Endothelial cell of umbilical vein (primary cell): Measurements from ENCODE around the gene ZNF2. TPM values are rescaled to one million over a fixed set of nuclear protein-coding genes. Genes with fewer than 3 reads are reported as not detected.
A peak's percentile ranks its signal among the peaks of the same experiment; 100 is the strongest.

Source experiments
- BruUV-seq: library from RNA; stranded (reverse); fragments of 400-500 nt; replicated peaks from 2 replicates; lab custom pipeline; 2021; lab: Mats Ljungman, UMichigan
- CTCF ChIA-PET: fragments of 300-600, 350-600 bp; sonication (Branson Sonifier 250); formaldehyde crosslinking; loops from one replicate; lab custom pipeline; 2021; ENCODE audit warnings: antibody characterized with exemption, inconsistent platforms; lab: Charles Lee
- POLR2A ChIA-PET: fragments of 300-600, 350-600 bp; sonication (Branson Sonifier 250); formaldehyde crosslinking; loops from one replicate; lab custom pipeline; 2021; ENCODE audit warnings: antibody characterized with exemption, inconsistent platforms; lab: Charles Lee
- DNase-seq: peaks from one replicate; pipeline ENCODE4 v3.0.0-alpha.2; 2011; ENCODE audit warnings: low read depth, low spot score
- FAIRE-seq: peaks from 2 replicates; lab custom pipeline; 2011; peaks lifted over from hg19 to GRCh38; lab: Jason Lieb, UNC
- H2AFZ ChIP-seq: 2 replicates; pipeline ENCODE4 v1.6.0; 2012; ENCODE audit warnings: low read depth, low read length, control low read depth, inconsistent platforms
- H3K27ac ChIP-seq: 2 replicates; pipeline ENCODE4 v1.5.1; 2011; ENCODE audit warnings: low read depth, mild to moderate bottlenecking, control low read depth, low read length, moderate library complexity; ENCODE audit not compliant: insufficient read depth
- H3K27me3 ChIP-seq, 2 experiments: 2 replicates each; pipeline versions ENCODE4 v1.6.0 to v1.6.1; 2011; ENCODE audit warnings: low read length in 2 of 2, mixed read lengths in 1 of 2; ENCODE audit not compliant: control insufficient read depth in 2 of 2, insufficient read depth in 2 of 2
- H3K36me3 ChIP-seq, 2 experiments: 2 replicates in 1 of 2; 3 replicates in 1 of 2; pipeline ENCODE4 v1.5.1; 2011; ENCODE audit warnings: low read length in 2 of 2, mild to moderate bottlenecking in 1 of 2, moderate library complexity in 1 of 2; ENCODE audit not compliant: control insufficient read depth in 2 of 2, insufficient read depth in 2 of 2; ENCODE audit errors: extremely low read depth in 1 of 2
- H3K4me1 ChIP-seq: 3 replicates; pipeline ENCODE4 v1.5.1; 2011; ENCODE audit warnings: mild to moderate bottlenecking, low read length; ENCODE audit not compliant: control insufficient read depth, insufficient read depth; ENCODE audit errors: extremely low read depth
- H3K4me2 ChIP-seq: 2 replicates; pipeline ENCODE4 v1.6.1; 2011; ENCODE audit warnings: low read length, control low read depth, mixed read lengths; ENCODE audit not compliant: insufficient read depth
- H3K4me3 ChIP-seq, 3 experiments: fragments of 200-600 bp in 1 of 3; sonication (generic), shearing (Covaris generic) in 1 of 3; replicated peaks in 1 of 3; 2 replicates each; pipeline ENCODE4 v1.5.1; 2011 to 2016; ENCODE audit warnings: control low read depth in 3 of 3, low read length in 3 of 3, mild to moderate bottlenecking in 2 of 3, inconsistent platforms in 1 of 3, low read depth in 1 of 3, moderate library complexity in 1 of 3; ENCODE audit not compliant: insufficient read depth in 1 of 3
- H3K79me2 ChIP-seq: 2 replicates; pipeline ENCODE4 v1.6.0; 2012; ENCODE audit warnings: low read length, inconsistent platforms; ENCODE audit not compliant: control insufficient read depth, insufficient read depth
- H3K9ac ChIP-seq: replicated peaks from 2 replicates; pipeline ENCODE3; 2011; ENCODE audit warnings: low read length, control low read depth; ENCODE audit not compliant: insufficient read depth; ENCODE audit errors: extremely low read depth
- H3K9me1 ChIP-seq: replicated peaks from 3 replicates; pipeline ENCODE4 v1.6.0; 2011; ENCODE audit warnings: mild to moderate bottlenecking, low read length; ENCODE audit not compliant: control insufficient read depth, insufficient read depth; ENCODE audit errors: extremely low read depth
- H3K9me3 ChIP-seq: replicated peaks from 2 replicates; pipeline ENCODE4 v1.5.1; 2012; ENCODE audit warnings: low read length, inconsistent platforms; ENCODE audit not compliant: control insufficient read depth, insufficient read depth
- H4K20me1 ChIP-seq: replicated peaks from 2 replicates; pipeline ENCODE3; 2011; ENCODE audit warnings: mild to moderate bottlenecking, low read length; ENCODE audit not compliant: control insufficient read depth, insufficient read depth; ENCODE audit errors: extremely low read depth
- CTCF ChIP-seq, 2 donors: IDR thresholded peaks; 1 replicate in 1 of 2; 2 replicates in 1 of 2; pipeline ENCODE4 v1.5.1; 2011; ENCODE audit warnings: low read length in 2 of 2, mild to moderate bottlenecking in 2 of 2, moderate library complexity in 2 of 2, control low read depth in 1 of 2, inconsistent platforms in 1 of 2, low read depth in 1 of 2; ENCODE audit not compliant: insufficient read depth in 1 of 2; ENCODE audit errors: extremely low read depth in 1 of 2
- EZH2 ChIP-seq: IDR thresholded peaks from 2 replicates; pipeline ENCODE4 v1.6.1; 2012; ENCODE audit warnings: borderline replicate concordance, low read depth, mild to moderate bottlenecking, moderate library complexity, low read length, inconsistent platforms; ENCODE audit not compliant: severe bottlenecking
- FOS ChIP-seq: IDR thresholded peaks from 2 replicates; pipeline ENCODE4 v1.6.1; 2011; ENCODE audit warnings: mild to moderate bottlenecking, low read length, moderate library complexity, borderline replicate concordance; ENCODE audit not compliant: insufficient read depth
- GATA2 ChIP-seq: IDR thresholded peaks from 2 replicates; pipeline ENCODE4 v1.7.0; 2011; ENCODE audit warnings: low read depth, mild to moderate bottlenecking, moderate library complexity, mixed read lengths, low read length; ENCODE audit not compliant: insufficient read length, insufficient read depth
- JUN ChIP-seq: IDR thresholded peaks from 2 replicates; pipeline ENCODE4 v1.6.1; 2011; ENCODE audit warnings: borderline replicate concordance, low read depth; ENCODE audit not compliant: insufficient read length, insufficient read depth
- MAX ChIP-seq: IDR thresholded peaks from 2 replicates; pipeline ENCODE4 v1.6.1; 2011; ENCODE audit not compliant: insufficient read depth, insufficient read length
- MYC ChIP-seq: IDR thresholded peaks from one replicate; pipeline ENCODE4 v1.6.1; 2011; ENCODE audit warnings: mild to moderate bottlenecking, low read depth, low read length
- POLR2A ChIP-seq: IDR thresholded peaks from 2 replicates; pipeline ENCODE4 v1.6.1; 2012; ENCODE audit warnings: low read depth, mild to moderate bottlenecking, control low read depth, low read length
- POLR2AphosphoS5 ChIP-seq: IDR thresholded peaks from 2 replicates; pipeline ENCODE4 v1.6.1; 2012; ENCODE audit warnings: low read depth, mild to moderate bottlenecking, control low read depth, low read length, moderate library complexity; ENCODE audit not compliant: insufficient read depth
- dilution Hi-C: fragments of 300-500 bp; cut with MboI; formaldehyde crosslinking; loops from one replicate; pipeline ENCODE4 v1.15.0; 2019; ENCODE audit warnings: low sequenced_read_pairs; ENCODE audit not compliant: extremely low pct_ligation_motif_present
- intact Hi-C: fragments of 100-400 bp; cut with micrococcal nuclease; formaldehyde crosslinking; loops from one replicate; pipeline ENCODE4 v1.10.0; 2022
- polyA plus RNA-seq, 4 experiments: library from polyadenylated mRNA; depleted of rRNA in 3 of 4; stranded (reverse) in 3 of 4; unstranded in 1 of 4; fragments of >200 nt; gene quantifications; 2 replicates each; pipeline versions ENCODE4 v1.2.1 to v1.2.3, GENCODE V29; 2011 to 2012; ENCODE audit warnings: missing spikeins in 1 of 4
- total RNA-seq: library from RNA; stranded (reverse); gene quantifications from 2 replicates; pipeline ENCODE4 v1.2.3, GENCODE V29; 2021

The ZNF2 gene
- total and polyA plus RNA-seq, 2 donors (not counting 3 experiments of a cell fraction or from before 2014, with no cell fraction given): 2.2 to 4.2 TPM

- H2AFZ ChIP-seq: peak overlapping the region; percentile 95
- H3K4me2 ChIP-seq: peak overlapping the region; percentile 77
- no peaks in the 10 kb centered on the region for H3K9me3 ChIP-seq
- no peak overlapping the region for H3K27ac ChIP-seq
- no peak for TF ChIP-seq GATA2
- H3K27me3 ChIP-seq: no peaks in the 10 kb centered on the region
- POLR2A ChIA-PET: interaction anchor here (1.3 to 3.0 kb wide), 2 partner anchors 37 to 43 kb away, joined by 5 to 14 read pairs; partner anchors contain the start of genes ZNF2 and ZNF514
- no TSS peak for BruUV-seq
- CTCF ChIA-PET: interaction anchor here (0.8 to 1.8 kb wide), 7 partner anchors 12 to 136 kb away, joined by 3 to 8 read pairs (median 4); partner anchors contain the start of genes ZNF2 and ZNF514
- peaks cover 7% of the 10 kb centered on the region for H3K4me1 ChIP-seq
- peaks cover 38% of the 10 kb centered on the region for H3K79me2 ChIP-seq
- DNase-seq: no peak
- H4K20me1 ChIP-seq: no peaks in the 10 kb centered on the region
- intact Hi-C loops: loop anchor here (10.0 kb wide), 1 partner anchor 83 kb away; the partner anchor contains the start of gene ZNF892
- no peak for FAIRE-seq
- H3K36me3 ChIP-seq: no peaks in the 10 kb centered on the region
- peak overlapping the region; percentile 93 for H3K9ac ChIP-seq
- H3K9me1 ChIP-seq: no peaks in the 10 kb centered on the region
- dilution Hi-C loops: no loop called here
- H3K4me3 ChIP-seq: peak overlapping the region; percentile 70 to 95 (median 92)
Observed at GRCh38 chr2:95122197-95122551, 43.4 kb upstream of the ZNF2 start.

DNA sequence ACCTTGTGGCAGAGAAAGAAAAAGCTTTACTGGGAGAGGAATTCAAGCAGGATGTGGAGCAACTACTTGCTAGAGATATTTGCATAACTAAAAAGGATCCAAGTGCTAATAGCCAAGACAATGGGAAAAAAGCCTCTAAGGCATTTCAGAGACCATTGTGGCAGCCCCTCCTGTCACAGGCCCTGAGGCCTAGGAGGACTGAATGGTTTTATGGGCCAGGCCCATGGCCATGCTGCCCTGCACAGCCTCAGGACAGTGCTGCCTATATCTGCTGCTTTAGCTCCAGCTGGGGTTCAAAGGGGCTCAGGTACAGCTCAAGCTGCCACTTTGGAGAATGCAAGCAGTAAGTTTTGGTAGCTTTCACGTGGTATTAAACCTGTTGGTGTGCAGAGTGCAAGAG lies 26.9 kb upstream of the ZNF2 start:
- FAIRE-seq (no peak), DNase-seq (no peak)
- dilution Hi-C loops (no loop called here), intact Hi-C loops (no loop called here)
- Histone ChIP-seq H3K27me3 (no peaks in the 10 kb centered on the region), H3K36me3 (no peaks in the 10 kb centered on the region), H3K9me3 (no peaks in the 10 kb centered on the region), H3K4me1 (no peaks in the 10 kb centered on the region), H3K27ac (no peak overlapping the region), H3K79me2 (no peaks in the 10 kb centered on the region), H3K4me2 (no peak overlapping the region), H4K20me1 (no peaks in the 10 kb centered on the region), H2AFZ (no peak overlapping the region), H3K9me1 (no peaks in the 10 kb centered on the region), H3K9ac (no peak overlapping the region), H3K4me3 (no peak overlapping the region)
- CTCF ChIA-PET: interaction anchor here (1.0 kb wide), 1 partner anchor 93 kb away, joined by 3 read pairs; no protein-coding TSS in a partner anchor
- POLR2A ChIA-PET: no interaction called here
- no TSS peak for BruUV-seq
- TF ChIP-seq MAX: no peak
- TF ChIP-seq FOS: no peak
- no peak for TF ChIP-seq JUN
- no peak for TF ChIP-seq MYC
- TF ChIP-seq POLR2A: no peak
- no peak for TF ChIP-seq GATA2
- no peak for TF ChIP-seq CTCF (IDR thresholded peaks at IDR 0.05; ENCODE audit: extremely low read depth in 1 of 2, insufficient read depth in 1 of 2, low read depth in 1 of 2, low read length in 2 of 2)
- TF ChIP-seq POLR2AphosphoS5: no peak
- TF ChIP-seq EZH2: no peak
